ENCODE measurements around the gene OVAAL.

GRCh38 chr1:180614730-180615129 is 56.0 kb downstream of the OVAAL start:
- TF ChIP-seq CTCF (IDR thresholded peaks at IDR 0.05; ENCODE audit: control extremely low read depth in 1 of 3, insufficient read depth in 1 of 3, low read depth in 1 of 3, low read length in 3 of 3) (no peak), TBP (IDR thresholded peaks at IDR 0.05; ENCODE audit: low read depth, low read length) (no peak), NRF1 (IDR thresholded peaks at IDR 0.05; ENCODE audit: low read depth, low read length) (no peak), POLR2A (IDR thresholded peaks at IDR 0.05; ENCODE audit: control extremely low read depth in 1 of 2, low read depth in 2 of 2, low read length in 2 of 2) (no peak), POU5F1 (IDR thresholded peaks at IDR 0.05; ENCODE audit: low read depth, low read length) (no peak), TAF1 (IDR thresholded peaks at IDR 0.05; ENCODE audit: low read depth, low read length) (no peak), CHD2 (IDR thresholded peaks at IDR 0.05; ENCODE audit: low read length) (no peak), EP300 (IDR thresholded peaks at IDR 0.05; ENCODE audit: borderline replicate concordance in 1 of 2, low read depth in 2 of 2, low read length in 2 of 2) (no peak), MAX (IDR thresholded peaks at IDR 0.05) (no peak), SIN3A (conservative IDR thresholded peaks at IDR 0.05 in 1 of 2, IDR thresholded peaks at IDR 0.05 in 1 of 2; ENCODE audit: low read depth in 1 of 2, low read length in 2 of 2) (no peak), ASH2L (IDR thresholded peaks at IDR 0.05; ENCODE audit: low read length) (no peak), ATF2 (IDR thresholded peaks at IDR 0.05; ENCODE audit: low read length) (no peak), KDM1A (IDR thresholded peaks at IDR 0.05; ENCODE audit: borderline replicate concordance, low read length) (no peak)
